HL-60/S4 treated with phorbol 12-myristate 13-acetate at 8.2 ng/mL for 4 days and 3 days (cell line): ENCODE measurements around the gene VENTX.
"Not testable (repeated sequence)": the region's sequence is repeated elsewhere in the genome, so short reads cannot be mapped to it uniquely, and the experiment has no call there.

Experiments
- in situ Hi-C: fragments of 300-500 bp; cut with MboI; formaldehyde crosslinking; loops from 2 replicates; pipeline ENCODE4 v1.15.0; 2022; ENCODE audit warnings: low sequenced_read_pairs

Gene VENTX

DNA sequence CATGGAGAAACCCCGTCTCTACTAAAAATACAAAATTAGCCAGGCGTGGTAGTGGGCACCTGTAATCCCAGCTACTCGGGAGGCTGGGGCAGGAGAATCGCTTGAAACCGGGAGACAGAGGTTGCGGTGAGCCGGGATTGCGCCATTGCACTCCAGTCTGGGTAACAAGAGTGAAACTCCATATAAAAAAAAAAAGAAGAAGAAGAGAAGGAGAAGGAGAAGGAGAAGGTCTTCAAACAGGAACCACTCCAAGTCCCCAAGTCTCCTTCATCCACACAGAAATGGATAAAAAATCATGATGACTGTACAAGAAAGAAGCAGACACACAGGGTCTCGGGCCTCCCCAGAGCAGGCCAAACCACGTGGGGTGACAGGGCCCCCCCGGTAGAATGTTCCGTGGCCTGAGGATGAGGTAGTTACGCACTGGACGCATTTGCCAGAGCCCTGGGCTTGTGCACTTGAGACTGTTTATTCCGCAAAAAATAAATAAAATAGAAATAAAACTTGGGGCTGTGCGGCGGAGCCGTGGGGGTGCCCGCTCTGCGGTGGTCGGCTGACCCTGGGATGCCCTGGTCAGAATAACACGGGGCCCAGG is 15.8 kb downstream of the VENTX start:
- in situ Hi-C loops = no loop called here

DNA sequence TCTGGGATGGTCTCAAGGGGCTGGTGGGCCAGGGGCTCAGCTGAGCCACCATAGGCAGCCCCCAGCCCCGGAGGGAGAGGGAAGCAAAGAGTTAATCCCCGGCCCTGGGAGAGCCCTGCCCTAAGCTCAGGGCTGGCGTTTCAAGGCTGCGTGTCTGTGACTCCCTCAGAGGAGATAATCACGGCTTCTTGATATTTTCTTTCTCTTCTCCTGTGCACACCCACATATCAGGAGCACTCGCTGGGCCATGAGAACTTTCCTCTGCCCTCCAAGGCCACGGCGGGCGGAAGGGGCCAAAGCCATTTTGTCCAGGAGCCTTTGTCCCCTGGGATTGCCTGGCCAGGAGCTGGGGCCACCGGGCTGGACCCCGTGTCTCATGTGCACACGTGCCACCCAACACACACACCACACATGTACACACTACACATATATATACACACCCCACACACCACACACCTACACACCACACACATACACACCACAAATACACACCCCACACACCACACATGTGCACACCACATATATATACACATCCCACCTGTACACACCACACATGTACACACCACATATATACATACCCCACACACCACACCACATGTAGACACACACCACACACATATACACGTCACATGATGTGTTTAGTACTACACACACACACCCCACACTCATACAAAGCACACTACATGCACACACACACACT is 16.9 kb downstream of the VENTX start:
- in situ Hi-C loops = no loop called here

DNA sequence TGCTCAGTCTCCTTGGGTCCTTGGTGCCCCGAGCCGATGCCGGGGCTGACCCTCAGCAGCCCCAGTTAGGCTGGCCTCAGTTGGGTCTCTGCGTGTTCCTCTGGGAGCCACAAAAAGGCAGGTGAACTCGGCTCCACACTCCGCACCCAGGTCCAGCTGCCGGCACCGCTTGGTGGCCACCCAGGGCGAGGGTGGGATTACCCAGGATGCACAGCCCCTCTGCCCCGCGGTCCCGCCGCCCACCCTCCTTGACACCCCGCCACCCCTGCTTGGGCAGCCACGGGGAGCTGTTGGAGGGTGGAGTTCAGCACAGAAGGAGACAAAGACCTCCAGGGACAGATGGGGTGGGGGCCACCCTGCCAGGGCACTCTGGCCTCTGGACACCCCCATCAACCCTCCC is 17.7 kb downstream of the VENTX start:
- in situ Hi-C loops = no loop called here

DNA sequence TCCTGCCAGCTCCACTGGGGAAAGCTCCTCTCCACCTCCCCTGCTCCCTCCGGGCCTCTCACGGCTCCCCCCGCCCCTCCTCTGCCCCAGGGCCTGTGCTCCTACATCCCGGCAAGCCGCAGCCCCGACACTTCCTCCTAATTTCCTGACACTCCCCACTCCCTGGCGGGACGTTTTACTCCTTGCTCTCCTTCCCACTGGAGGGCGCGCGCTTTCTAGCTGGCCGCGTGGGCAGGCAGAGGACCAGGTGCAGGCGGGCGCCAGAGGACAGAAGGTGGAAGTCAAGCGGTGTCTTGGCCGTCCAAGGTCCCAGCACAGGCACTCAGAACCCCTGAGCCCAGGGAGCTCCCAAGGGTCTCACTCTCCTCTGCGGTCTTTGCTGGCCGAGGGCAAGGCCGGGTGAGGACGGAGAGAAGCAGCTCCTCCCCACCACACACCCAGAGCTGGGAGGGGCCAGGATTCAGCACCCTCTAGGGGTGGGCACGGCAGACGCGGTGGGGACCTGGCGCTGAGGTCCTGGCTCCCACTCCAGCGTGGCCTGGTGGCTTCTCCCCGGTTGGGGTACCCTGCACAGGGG is 19.9 kb downstream of the VENTX start:
- in situ Hi-C loops = no loop called here

DNA sequence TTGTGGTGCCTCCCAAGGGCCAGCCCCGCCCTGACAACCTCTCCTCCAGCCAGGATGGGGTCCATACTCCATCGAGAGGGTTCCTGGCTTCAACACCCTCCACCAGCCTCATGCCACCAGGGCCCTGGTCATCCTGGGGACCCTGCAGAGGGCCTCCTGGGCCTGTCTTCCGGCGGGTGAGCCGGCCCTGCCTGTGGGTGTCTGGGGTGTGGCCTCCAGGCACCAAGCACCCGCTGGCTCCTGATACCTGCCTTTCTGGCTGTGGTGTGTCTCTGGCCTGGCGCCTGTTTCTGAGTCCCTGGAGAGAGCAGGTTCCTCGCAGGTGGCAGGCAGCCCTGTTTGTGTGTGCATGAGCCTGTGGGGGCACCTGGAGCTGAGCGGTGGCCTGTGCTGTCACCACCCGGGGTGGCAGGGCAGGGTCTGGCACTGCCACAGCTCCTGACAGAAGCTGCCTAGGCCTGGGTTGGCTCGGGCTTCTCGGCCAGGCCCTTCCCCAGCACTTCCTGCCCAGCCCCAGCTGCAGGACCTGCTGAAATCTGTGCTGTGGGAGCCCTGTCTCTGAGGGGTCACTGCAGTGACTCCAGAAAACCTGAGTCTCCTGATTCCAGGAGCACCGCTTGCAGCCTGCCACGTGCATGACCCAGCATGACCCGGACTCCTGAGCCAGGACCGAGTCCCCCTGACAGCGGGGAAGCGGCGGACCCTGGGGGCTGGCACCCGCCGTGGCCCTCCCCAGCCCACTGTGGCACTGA is 20.6 kb downstream of the VENTX start:
- in situ Hi-C loops = no loop called here

DNA sequence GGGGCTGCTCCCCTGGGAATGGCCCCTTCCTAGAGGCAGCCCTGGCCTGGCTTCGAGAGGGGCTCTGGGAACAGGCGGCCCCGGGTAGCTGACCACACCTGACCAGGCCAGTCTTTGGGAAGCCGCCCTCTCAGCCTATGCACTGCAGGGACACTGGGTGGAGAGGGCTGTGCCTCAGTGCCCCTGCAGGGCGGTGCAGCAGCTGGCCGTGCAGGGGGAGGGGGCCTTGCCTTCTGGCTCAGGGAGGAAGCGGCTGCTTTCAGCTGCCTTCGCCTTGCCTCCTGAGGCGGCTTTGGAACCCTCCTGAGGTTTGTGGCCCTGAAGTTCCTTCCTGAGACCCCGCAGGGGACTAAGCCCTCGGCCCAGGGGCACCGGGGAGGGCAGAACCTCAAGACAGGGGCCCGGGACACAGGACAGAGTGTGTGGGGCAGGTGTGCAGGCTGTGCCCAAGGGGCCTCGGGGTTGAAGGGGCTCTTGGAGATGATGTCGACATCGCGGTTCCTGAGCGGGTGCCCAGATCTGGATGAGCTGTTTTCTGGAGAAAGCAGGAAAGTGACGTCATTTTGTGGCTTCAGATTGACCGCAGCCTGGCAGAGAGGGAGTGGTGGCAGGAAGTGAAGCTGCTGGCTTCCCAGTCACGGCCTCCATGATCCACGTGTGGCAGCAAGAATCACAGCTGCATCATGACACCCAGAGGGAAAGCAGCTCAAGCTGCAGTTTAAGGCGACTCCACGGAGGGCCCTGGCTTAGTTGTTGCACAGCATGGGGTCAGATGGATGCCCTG is 21.4 kb downstream of the VENTX start:
- in situ Hi-C loops = no loop called here

DNA sequence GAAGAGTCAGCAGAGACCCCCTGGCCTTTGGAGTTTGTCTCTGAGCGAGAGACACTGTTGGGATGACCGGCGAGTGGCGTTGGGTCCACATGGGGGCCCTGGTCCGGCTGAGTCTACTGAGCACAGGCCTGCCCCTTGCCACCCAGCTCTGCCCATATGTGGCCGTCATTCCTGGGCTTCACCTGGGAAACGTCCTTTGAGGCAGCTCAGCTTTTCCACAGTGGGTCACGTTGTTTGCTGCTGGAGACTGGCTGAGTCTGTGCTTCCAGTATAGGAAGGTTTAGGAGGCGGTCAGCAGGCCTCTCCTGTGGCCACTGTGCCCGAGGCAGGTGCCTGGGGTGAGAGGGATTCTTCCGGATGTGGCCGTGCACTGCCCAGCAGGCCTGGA is 21.9 kb downstream of the VENTX start:
- in situ Hi-C loops = no loop called here

DNA sequence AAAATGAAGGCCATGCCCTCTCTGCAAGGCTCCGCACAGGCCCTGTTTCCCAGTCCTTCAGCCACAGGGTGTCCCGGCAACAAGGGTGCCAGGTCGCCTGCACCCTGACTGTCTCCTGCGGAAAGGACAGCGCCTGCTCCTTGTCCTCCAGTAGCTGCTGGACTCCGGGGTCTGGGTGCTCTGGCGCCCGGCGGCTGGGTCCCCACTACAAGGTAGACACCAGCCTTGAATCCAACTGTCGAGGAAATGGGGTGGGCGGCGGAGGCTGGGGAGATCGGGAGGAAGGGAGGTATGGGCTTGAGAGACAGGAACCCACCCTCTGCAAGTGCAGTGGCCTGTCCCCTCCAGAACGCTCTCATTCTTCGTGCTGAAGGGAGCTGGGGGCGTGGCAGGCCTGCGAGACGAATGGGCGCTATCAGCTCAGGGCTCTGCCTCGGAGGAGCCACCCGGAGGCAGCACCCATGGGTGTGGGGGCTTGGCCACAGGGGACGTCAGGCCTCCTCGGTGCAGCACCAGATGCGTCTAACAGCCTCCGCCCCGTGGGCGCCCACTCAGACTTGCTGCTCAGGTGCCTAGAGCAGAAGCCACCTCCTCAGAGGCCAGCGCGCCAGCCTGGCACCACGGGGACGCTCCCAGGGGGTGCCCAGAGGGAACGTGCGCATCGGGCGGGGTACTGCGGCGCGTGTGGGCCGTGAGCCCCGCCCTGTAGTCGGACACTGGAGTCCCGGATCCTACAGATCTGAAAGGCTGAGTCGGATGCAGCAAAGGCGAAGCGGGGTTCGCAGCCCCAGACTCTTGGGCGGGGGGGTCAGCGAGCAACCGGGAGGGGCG is 23.5 kb downstream of the VENTX start:
- in situ Hi-C loops = no loop called here

DNA sequence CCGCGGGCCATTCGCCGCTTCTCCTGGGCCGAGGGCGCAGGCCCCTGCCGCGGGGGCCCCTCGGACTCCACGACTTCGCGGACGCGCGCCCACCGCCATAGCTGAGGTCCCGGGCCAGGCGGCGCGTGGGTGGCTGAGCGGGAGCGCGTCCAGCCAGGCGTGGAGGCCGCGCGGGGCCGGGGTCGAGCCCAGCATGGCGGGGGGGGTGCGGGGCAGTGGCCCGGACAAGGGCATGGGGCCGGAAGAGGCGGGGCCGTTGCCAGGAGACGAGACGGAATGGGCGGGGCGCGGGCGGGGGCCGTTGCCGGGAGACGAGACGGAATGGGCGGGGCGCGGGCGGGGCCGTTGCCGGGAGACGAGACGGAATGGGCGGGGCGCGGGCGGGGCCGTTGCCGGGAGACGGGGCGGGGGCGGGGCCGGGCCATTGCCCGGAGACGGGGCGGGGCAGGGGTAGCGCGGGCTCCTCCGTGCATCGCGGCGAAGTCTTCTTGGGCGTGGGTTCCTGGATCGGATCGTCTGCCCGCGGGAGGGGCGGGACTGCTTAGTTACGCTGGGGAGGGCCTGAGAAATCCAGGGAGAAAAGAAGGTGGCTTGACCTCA is 24.2 kb downstream of the VENTX start:
- in situ Hi-C loops = no loop called here

DNA sequence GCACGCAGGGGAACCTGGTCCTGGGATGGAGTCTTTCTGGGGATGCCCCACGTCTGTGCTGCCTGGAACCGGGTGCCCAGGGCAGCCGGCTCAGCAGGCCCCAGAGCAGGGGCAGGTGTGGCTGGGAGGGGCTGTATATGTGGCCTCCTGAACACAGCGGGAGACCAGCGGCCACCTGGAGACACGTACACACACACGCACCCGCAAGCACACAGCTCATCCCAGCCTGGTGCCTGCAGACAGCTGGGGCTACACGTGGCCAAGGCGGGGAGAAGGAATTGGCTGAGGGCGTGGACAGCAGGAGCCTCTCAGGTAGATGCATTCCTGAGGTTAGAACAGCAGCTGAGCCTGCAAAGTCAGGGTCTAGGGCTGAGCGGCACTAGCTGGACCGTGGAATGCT is 25.0 kb downstream of the VENTX start:
- in situ Hi-C loops = no loop called here

DNA sequence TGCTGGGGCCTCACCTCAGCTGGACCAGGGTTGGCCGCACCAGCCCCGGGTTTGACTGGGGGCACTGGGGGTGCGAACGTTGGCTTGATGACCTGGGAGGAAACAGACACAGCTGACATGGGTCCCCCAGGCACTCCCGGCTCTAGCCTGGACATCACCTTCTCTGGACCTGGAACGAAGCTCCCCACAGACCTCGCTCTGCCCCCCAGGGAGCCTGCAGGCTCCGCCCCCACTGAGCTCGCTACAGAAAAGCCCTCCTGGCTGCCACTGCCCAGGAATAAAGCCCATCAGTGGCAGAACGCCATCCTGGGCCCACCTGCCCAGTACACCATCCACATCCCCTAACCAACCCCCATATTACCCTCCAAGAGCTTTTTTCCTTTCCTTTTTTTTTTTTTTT is 26.0 kb downstream of the VENTX start:
- in situ Hi-C loops = no loop called here

DNA sequence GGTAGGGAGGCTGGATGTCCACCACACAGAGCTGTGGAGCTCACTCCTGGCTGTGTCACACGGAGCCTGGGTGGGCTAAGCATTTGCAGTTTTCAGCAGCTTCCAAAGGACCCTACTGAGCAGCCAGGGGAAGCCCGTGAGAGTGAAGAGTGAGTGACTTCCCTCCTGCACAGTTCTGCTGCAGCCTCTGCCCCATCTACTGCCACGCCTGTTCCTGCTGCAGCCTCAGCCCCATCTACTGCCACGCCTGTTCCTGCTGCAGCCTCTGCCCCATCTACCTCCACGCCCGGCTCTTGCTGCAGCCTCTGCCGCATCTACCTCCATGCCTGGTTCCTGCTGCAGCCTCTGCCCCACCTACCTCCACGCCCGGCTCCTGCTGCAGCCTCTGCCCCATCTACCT is 26.8 kb downstream of the VENTX start:
- in situ Hi-C loops = no loop called here

DNA sequence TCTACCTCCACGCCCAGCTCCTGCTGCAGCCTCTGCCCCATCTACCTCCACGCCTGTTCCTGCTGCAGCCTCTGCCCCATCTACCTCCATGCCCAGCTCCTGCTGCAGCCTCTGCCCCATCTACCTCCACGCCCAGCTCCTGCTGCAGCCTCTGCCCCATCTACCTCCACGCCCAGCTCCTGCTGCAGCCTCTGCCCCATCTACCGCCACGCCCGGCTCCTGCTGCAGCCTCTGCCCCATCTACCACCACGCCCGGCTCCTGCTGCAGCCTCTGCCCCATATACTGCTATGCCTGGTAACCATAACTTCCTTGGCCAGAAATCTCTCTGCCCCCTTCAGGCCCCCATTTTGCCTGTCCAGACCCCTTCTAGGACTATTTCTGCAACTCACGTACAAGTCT is 27.4 kb downstream of the VENTX start:
- in situ Hi-C loops = not testable (repeated sequence)

DNA sequence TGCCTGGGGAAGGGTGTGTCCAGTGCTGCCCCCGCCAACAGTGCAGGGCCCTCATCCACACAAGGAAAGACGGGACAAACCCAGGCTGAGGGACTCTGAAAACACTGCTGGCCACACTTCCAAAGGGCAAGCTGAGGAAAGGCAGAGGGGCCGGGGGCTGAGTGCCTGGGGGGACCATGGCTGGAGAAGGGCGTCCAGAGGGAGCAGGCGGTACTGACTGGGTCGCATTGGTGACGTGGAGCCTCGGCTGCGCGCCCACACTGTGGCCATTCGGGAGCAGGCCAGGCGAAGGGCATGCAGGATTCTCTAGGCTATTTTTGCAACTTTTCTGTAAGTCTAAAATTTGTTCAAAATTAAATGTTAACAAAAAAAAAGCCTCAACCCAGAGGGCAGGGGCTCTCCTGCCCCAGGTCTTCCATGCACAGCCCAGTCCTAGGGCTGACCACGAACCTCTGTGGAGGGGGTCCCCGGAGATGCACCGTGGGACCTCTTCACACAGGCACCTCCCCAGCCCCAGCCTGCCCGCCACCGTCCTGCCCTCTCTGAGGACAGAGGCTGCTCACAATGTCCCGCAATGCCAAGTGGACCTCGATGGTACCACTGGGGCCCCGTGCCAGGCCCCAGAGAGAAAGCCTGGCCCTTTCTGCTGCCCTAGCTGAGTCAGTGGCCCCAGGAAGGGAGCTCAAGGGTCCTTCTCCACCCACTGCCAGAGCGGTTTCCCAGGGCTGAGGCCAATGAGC is 28.6 kb downstream of the VENTX start:
- in situ Hi-C loops = no loop called here

DNA sequence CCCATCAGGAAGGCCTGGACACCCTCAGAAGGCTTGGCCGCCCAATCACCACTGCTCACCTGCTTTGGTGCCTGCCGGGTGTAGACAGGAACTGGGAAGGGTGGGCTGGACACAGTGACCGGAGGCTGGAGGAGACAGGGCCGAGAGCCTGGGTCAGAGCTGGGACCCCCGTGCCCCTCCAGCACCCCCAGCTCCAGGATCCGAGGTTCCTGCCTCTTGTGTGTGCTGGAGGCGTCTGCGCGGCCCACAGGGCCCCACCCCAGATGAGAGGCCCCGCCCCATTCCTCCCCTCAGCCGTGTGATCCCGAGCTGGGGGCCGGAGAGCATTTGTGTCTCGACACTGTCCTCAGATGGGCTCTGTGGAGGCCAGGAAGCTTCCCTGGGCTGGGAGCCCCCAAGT is 29.6 kb downstream of the VENTX start:
- in situ Hi-C loops = no loop called here

DNA sequence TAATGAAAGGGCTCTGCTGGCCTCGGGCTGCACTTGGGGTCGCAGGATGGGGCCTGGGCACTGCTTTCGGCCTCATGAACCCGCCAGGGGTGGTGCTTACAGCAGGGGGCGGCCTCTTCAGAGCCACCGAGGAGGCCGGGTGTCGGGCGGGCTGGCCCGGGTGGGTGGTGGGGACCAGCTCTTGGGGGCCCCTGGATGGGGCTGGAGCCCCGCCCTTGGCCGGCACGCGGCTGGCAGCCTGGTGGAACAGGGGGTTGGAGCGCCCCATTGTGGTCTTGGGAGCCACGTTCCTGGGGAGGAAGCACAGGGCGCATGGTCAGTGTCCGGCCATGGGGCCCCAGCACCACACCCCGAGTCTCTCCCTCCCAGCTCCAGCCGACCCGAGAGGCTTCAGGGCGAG is 30.2 kb downstream of the VENTX start:
- in situ Hi-C loops = no loop called here

DNA sequence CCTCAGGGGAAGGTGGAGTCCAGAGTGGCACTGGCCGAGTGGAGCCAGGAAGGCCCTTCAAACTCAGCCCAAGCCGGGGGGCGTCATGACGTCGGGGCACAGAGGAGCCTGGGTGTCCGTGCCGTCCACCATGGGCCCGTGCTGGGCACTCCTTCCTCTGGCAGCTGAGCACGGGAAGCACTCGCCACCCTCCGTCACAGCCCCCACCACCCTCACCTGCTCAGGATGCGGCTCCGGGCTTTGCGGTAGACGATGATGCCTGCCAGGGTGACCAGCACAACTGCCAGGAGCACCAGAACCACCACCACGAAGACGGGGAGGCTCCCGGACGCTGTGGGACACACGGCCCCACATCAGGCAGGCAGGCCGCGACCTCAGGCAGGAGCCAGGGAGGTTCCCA is 30.9 kb downstream of the VENTX start:
- in situ Hi-C loops = no loop called here

DNA sequence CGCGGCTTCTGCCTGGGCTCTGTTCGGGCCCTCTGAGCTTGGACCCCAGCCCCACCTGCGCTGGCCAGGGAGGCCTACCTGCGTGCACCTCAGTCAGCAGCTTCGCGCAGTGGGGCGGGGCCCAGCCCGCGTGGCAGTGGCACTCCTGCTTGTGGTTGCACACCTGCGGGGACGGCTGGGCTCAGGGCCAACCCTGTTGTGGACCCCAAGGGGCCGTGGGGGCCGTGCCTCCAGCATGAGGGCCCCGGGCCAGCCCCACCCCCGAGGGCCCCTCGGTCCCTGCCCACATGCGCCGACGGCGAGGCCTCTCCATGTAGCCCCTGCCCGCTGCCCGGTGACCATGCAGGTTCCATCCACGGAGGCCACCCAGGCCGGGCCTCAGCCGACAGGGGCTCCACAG is 31.7 kb downstream of the VENTX start:
- in situ Hi-C loops = no loop called here

DNA sequence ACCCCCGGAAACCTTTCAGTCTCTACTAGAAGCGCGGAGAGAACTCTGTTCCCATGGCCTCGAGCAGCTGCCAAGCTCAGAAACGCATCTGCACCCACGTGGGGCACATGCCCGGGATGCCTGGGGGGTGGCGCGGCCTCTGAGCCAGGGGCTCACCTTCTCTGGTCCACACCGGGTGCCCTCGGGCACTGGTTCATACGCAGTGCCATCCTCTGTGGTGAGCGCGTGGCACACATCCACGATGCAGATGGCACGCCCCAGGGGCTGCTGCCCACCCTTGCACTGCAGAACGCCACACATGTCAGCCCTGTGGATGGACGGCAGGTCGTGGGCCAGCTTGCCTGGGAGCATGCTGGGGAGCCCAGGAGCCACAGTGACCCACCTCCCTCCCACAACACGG is 32.5 kb downstream of the VENTX start:
- in situ Hi-C loops = no loop called here
